Fibroblast of skin of back (primary cell): ENCODE measurements around the gene SLC25A44. TPM values are rescaled to one million over a fixed set of nuclear protein-coding genes. Genes with fewer than 3 reads are reported as not detected.

ENCODE experiments used
- DNase-seq: peaks from one replicate; pipeline ENCODE4 v3.0.0-alpha.2; 2013
- polyA plus RNA-seq, 2 experiments: library from polyadenylated mRNA; unstranded; fragments of 120-200 nt; gene quantifications; one replicate each; pipeline ENCODE4 v1.2.1, GENCODE V29; 2013; ENCODE audit not compliant: insufficient read length in 2 of 2

The SLC25A44 gene
- polyA plus RNA-seq (2013, experiment 1 of 2; ENCODE audit: insufficient read length): 16.8 TPM
- 12.4 TPM for polyA plus RNA-seq (2013, experiment 2 of 2; ENCODE audit: insufficient read length)

- peak; percentile 99 for DNase-seq
These were observed at the start of gene SLC25A44 for GRCh38 chr1:156193488-156194299. Gene SLC25A44, plus strand, starts transcription at chr1:156194104. Its CDS starts 5,744 bp downstream, at chr1:156199848.

- DNase-seq: no peak
These were observed 49.2 kb upstream of the SLC25A44 start for GRCh38 chr1:156144742-156145141.

GRCh38 chr1:156145650-156146019 is 48.3 kb upstream of the SLC25A44 start:
- DNase-seq: no peak

GRCh38 chr1:156146020-156146768 is 47.7 kb upstream of the SLC25A44 start:
- peak; percentile 95 for DNase-seq

GRCh38 chr1:156146769-156147405 is 47.0 kb upstream of the SLC25A44 start:
- no peak for DNase-seq

GRCh38 chr1:156148216-156148615 is 45.7 kb upstream of the SLC25A44 start:
- no peak for DNase-seq

GRCh38 chr1:156149374-156150332 is 44.3 kb upstream of the SLC25A44 start:
- no peak for DNase-seq

GRCh38 chr1:156150333-156151011 is 43.4 kb upstream of the SLC25A44 start:
- DNase-seq: no peak

GRCh38 chr1:156151093-156151688 is 42.7 kb upstream of the SLC25A44 start:
- DNase-seq: peak; percentile 53

- no peak for DNase-seq
These were observed 41.3 kb upstream of the SLC25A44 start for GRCh38 chr1:156152628-156153027.

- DNase-seq: no peak
These were observed 40.5 kb upstream of the SLC25A44 start, which contains the start of gene SEMA4A for GRCh38 chr1:156153362-156153761. Gene SEMA4A, plus strand, starts transcription at chr1:156153585. Its CDS starts 994 bp downstream, at chr1:156154579.

GRCh38 chr1:156154317-156154749 is 39.6 kb upstream of the SLC25A44 start:
- no peak for DNase-seq

- no peak for DNase-seq
These were observed 38.0 kb upstream of the SLC25A44 start for GRCh38 chr1:156155756-156156510.

GRCh38 chr1:156157506-156157905 is 36.4 kb upstream of the SLC25A44 start:
- no peak for DNase-seq

- DNase-seq: no peak
These were observed 35.9 kb upstream of the SLC25A44 start for GRCh38 chr1:156157966-156158365.

- no peak for DNase-seq
These were observed 33.7 kb upstream of the SLC25A44 start for GRCh38 chr1:156160000-156160742.

- DNase-seq: peak; percentile 72
These were observed 33.1 kb upstream of the SLC25A44 start for GRCh38 chr1:156160743-156161171.

GRCh38 chr1:156162430-156163037 is 31.4 kb upstream of the SLC25A44 start:
- DNase-seq: no peak

- no peak for DNase-seq
These were observed 30.2 kb upstream of the SLC25A44 start for GRCh38 chr1:156163712-156164111.
